ENCODE measurements around the gene SRGAP1. TPM values are rescaled to one million over a fixed set of nuclear protein-coding genes. Genes with fewer than 3 reads are reported as not detected.
"Not testable (repeated sequence)": the region's sequence is repeated elsewhere in the genome, so short reads cannot be mapped to it uniquely, and the experiment has no call there.

Gene SRGAP1
- total and polyA plus RNA-seq, 2 experiments from 2014 or later: 9.2 to 10.8 TPM

GRCh38 chr12:63836936-63837335 lies 7.6 kb upstream of the SRGAP1 start:
- no peaks in the 10 kb centered on the region for H3K9me2 ChIP-seq (replicated peaks; ENCODE audit: insufficient read depth)
- no peak overlapping the region for H2AFZ ChIP-seq
- H3K27me3 ChIP-seq: peaks cover 3% of the 10 kb centered on the region
- no peak overlapping the region for H3K4me3 ChIP-seq
- H3K4me1 ChIP-seq (ENCODE audit: insufficient read depth): no peaks in the 10 kb centered on the region
- TF ChIP-seq CTCF (IDR thresholded peaks at IDR 0.05; ENCODE audit: poor library complexity): no peak
- H3K4me2 ChIP-seq: no peak overlapping the region
- no peaks in the 10 kb centered on the region for H3K36me3 ChIP-seq (replicated peaks; ENCODE audit: insufficient read depth, low read depth)
- H3K79me2 ChIP-seq: no peaks in the 10 kb centered on the region
- no peaks in the 10 kb centered on the region for H4K20me1 ChIP-seq (ENCODE audit: insufficient read depth, poor library complexity, severe bottlenecking)
- no peak for DNase-seq (ENCODE audit: low spot score)
- WGBS (ENCODE audit: low lambda C conversion rate, missing lambda C conversion rate): 88% methylated on average over 3 of the region's 3 CpGs
- no peak overlapping the region for H3K27ac ChIP-seq
- H3K9me3 ChIP-seq (ENCODE audit: low read depth): no peaks in the 10 kb centered on the region

GRCh38 chr12:63838411-63838810 lies 6.1 kb upstream of the SRGAP1 start:
- TF ChIP-seq EZH2 (IDR thresholded peaks at IDR 0.05; ENCODE audit: borderline replicate concordance) (no peak), EZH2phosphoT487 (IDR thresholded peaks at IDR 0.05; ENCODE audit: low read depth, severe bottlenecking, unreplicated experiment) (no peak), CTCF (IDR thresholded peaks at IDR 0.05; ENCODE audit: poor library complexity) (no peak)
- H2AFZ ChIP-seq: no peak overlapping the region
- no peak overlapping the region for H3K27ac ChIP-seq
- WGBS (ENCODE audit: low lambda C conversion rate, missing lambda C conversion rate): 97% methylated on average over 9 of the region's 9 CpGs
- no peak for DNase-seq (ENCODE audit: low spot score)
- H3K9me2 ChIP-seq (replicated peaks; ENCODE audit: insufficient read depth): no peaks in the 10 kb centered on the region
- H3K36me3 ChIP-seq (replicated peaks; ENCODE audit: insufficient read depth, low read depth): no peaks in the 10 kb centered on the region
- no peaks in the 10 kb centered on the region for H3K9me3 ChIP-seq (ENCODE audit: low read depth)
- no peaks in the 10 kb centered on the region for H4K20me1 ChIP-seq (ENCODE audit: insufficient read depth, poor library complexity, severe bottlenecking)
- no peaks in the 10 kb centered on the region for H3K79me2 ChIP-seq
- H3K4me1 ChIP-seq (ENCODE audit: insufficient read depth): no peaks in the 10 kb centered on the region
- no peak overlapping the region for H3K4me2 ChIP-seq
- H3K4me3 ChIP-seq: no peak overlapping the region
- peaks cover 3% of the 10 kb centered on the region for H3K27me3 ChIP-seq

- Histone ChIP-seq H2AFZ (no peak overlapping the region), H3K79me2 (peaks cover 5% of the 10 kb centered on the region), H3K27ac (no peak overlapping the region), H3K4me2 (no peak overlapping the region), H3K4me3 (no peak overlapping the region), H3K36me3 (replicated peaks; ENCODE audit: insufficient read depth, low read depth) (no peaks in the 10 kb centered on the region), H4K20me1 (ENCODE audit: insufficient read depth, poor library complexity, severe bottlenecking) (no peaks in the 10 kb centered on the region), H3K9me2 (replicated peaks; ENCODE audit: insufficient read depth) (no peaks in the 10 kb centered on the region), H3K27me3 (peaks cover 3% of the 10 kb centered on the region), H3K4me1 (ENCODE audit: insufficient read depth) (peaks cover 1% of the 10 kb centered on the region), H3K9me3 (ENCODE audit: low read depth) (no peaks in the 10 kb centered on the region)
- 64% methylated on average over 3 of the region's 3 CpGs for WGBS (ENCODE audit: low lambda C conversion rate, missing lambda C conversion rate)
- TF ChIP-seq EZH2phosphoT487 (IDR thresholded peaks at IDR 0.05; ENCODE audit: low read depth, severe bottlenecking, unreplicated experiment) (no peak), EZH2 (IDR thresholded peaks at IDR 0.05; ENCODE audit: borderline replicate concordance) (no peak), CTCF (IDR thresholded peaks at IDR 0.05; ENCODE audit: poor library complexity) (no peak)
- DNase-seq (ENCODE audit: low spot score): no peak
Measured at GRCh38 chr12:63841011-63841410, 3.5 kb upstream of the SRGAP1 start.

- Histone ChIP-seq H3K27ac (no peak overlapping the region), H3K4me3 (no peak overlapping the region), H4K20me1 (ENCODE audit: insufficient read depth, poor library complexity, severe bottlenecking) (no peaks in the 10 kb centered on the region), H3K36me3 (replicated peaks; ENCODE audit: insufficient read depth, low read depth) (no peaks in the 10 kb centered on the region), H3K9me3 (ENCODE audit: low read depth) (no peaks in the 10 kb centered on the region), H3K9me2 (replicated peaks; ENCODE audit: insufficient read depth) (no peaks in the 10 kb centered on the region), H3K79me2 (peaks cover 11% of the 10 kb centered on the region), H3K27me3 (peaks cover 3% of the 10 kb centered on the region), H2AFZ (no peak overlapping the region), H3K4me2 (no peak overlapping the region), H3K4me1 (ENCODE audit: insufficient read depth) (peaks cover 4% of the 10 kb centered on the region)
- DNase-seq (ENCODE audit: low spot score): no peak
- WGBS (ENCODE audit: low lambda C conversion rate, missing lambda C conversion rate): 69% methylated on average over 4 of the region's 4 CpGs
- no peak for TF ChIP-seq EZH2phosphoT487 (IDR thresholded peaks at IDR 0.05; ENCODE audit: low read depth, severe bottlenecking, unreplicated experiment)
- TF ChIP-seq EZH2 (IDR thresholded peaks at IDR 0.05; ENCODE audit: borderline replicate concordance): no peak
- TF ChIP-seq CTCF (IDR thresholded peaks at IDR 0.05; ENCODE audit: poor library complexity): no peak
Measured at GRCh38 chr12:63841571-63841970, 2.9 kb upstream of the SRGAP1 start.

GRCh38 chr12:63842750-63843149 lies 1.8 kb upstream of the SRGAP1 start:
- not testable (repeated sequence) for H3K36me3 ChIP-seq (replicated peaks; ENCODE audit: insufficient read depth, low read depth); H3K9me2 ChIP-seq (replicated peaks; ENCODE audit: insufficient read depth); H3K4me1 ChIP-seq (ENCODE audit: insufficient read depth); H3K27me3 ChIP-seq; H4K20me1 ChIP-seq (ENCODE audit: insufficient read depth, poor library complexity, severe bottlenecking); DNase-seq (ENCODE audit: low spot score); H3K9me3 ChIP-seq (ENCODE audit: low read depth); H3K27ac ChIP-seq
- H3K4me3 ChIP-seq: peak overlapping the region; percentile 64
- WGBS (ENCODE audit: low lambda C conversion rate, missing lambda C conversion rate): 96% methylated on average over 17 of the region's 17 CpGs
- peaks cover 23% of the 10 kb centered on the region for H3K79me2 ChIP-seq
- H3K4me2 ChIP-seq: peak overlapping the region; percentile 82
- H2AFZ ChIP-seq: peak overlapping the region; percentile 93
